ENCODE measurements around the gene TXNDC2. TPM values are rescaled to one million over a fixed set of nuclear protein-coding genes. Genes with fewer than 3 reads are reported as not detected.
A peak's percentile ranks its signal among the peaks of the same experiment; 100 is the strongest.

Gene TXNDC2
- total RNA-seq, result under 1 TPM in 1 of 2 donors, not detected in 1; 0.18 TPM
- long read RNA-seq, result 0 reads

GRCh38 chr18:9885170-9886004, at the start of gene TXNDC2:
Gene TXNDC2 (plus strand): TSS chr18:9885973. CDS start chr18:9886681, 708 bp downstream.
- ATAC-seq (no peak), DNase-seq (no peak)
- intact Hi-C loops (cut with DNase I), result no loop called here

DNA sequence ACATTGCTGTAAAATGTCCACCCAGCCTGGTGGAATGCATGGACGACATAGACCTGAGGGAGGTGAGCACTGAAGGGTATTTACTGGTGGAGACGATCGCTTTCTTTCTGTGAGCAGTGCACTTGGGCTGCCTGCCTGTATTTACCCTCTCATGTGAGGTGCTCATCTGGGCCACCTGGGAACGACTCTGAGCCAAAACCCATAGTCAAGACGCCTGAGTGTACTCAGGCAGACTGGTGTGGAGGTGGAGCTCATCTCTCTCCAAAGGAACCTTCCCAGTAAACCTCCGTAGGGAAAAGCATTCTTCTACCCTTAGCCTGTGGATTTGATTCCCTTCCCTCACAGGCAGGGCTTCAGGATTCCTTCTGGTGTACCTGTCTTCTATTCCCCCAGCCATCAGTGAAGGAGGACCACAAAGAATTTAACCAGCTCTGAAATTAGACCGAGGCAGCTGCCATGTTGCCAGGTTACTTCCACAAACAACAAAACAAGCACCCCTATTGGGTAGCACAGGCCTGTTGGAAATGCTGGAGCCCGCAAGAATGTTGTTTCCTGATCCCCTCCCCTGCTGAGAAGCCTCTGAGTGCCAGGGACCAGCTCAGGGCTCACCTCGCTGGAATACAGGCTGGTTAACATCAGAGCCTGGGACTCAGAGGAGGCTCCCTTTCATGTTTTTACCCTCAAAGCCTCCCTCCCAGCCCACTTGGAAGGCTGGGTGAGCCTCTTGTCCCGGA, 47.5 kb upstream of the TXNDC2 start:
- intact Hi-C loops (cut with DNase I), result no loop called here
- DNase-seq (no peak), ATAC-seq (peak; percentile 52 to 86)

- ATAC-seq (no peak), DNase-seq (no peak)
- intact Hi-C loops (cut with DNase I), result no loop called here
These were observed 46.6 kb upstream of the TXNDC2 start for GRCh38 chr18:9839211-9839610.

DNA sequence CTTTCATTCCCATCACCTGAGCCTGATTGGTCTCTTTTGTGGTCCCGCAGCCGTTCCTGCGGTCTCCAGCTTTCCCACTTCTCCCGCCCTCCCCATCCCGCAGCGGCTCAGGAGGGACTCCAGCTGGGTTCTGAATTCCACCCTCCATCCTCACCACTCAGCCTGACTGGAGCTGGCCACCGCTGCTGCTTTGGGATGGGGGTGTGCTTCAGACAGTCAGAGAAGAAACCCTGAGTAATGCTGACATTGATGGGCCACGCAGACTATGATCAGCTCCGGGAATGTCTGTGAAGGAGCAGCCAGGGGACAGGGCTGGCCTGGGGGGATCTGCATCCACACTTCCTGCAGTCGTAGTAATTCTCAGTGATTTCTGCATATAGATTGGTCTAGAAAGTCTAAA, 45.9 kb upstream of the TXNDC2 start:
- DNase-seq (no peak), ATAC-seq (no peak)
- intact Hi-C loops (cut with DNase I), result loop anchor here in 1 of 2 donors (5.0 kb wide), 1 partner anchor 33 kb away; no protein-coding TSS in a partner anchor

DNA sequence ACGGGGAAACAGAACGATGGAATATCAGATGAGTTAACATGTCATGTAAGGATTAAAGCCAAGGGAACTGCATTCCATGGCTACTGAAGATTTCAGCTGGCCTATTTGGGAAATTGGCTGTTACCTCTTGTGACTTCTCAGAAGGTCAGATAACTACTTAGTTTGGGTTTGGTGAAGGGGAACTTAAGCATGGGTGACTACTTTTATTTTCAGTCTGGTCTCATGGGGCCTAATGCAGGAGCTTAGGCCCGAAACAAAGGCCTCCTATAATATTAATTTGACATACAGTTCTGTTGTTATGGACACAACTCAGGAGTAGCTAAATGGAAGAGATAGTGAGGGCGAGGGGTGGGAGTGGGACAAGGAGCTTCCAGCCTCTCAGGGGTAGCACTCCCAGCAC, 44.0 kb upstream of the TXNDC2 start:
- ATAC-seq, result no peak
- intact Hi-C loops (cut with DNase I), result loop anchor here in 1 of 2 donors (5.0 kb wide), 1 partner anchor 34 kb away; no protein-coding TSS in a partner anchor
- no peak for DNase-seq

GRCh38 chr18:9842448-9842847, 43.3 kb upstream of the TXNDC2 start:
- DNase-seq (no peak), ATAC-seq (no peak)
- intact Hi-C loops (cut with DNase I), result loop anchor here in 1 of 2 donors (5.0 kb wide), 1 partner anchor 35 kb away; no protein-coding TSS in a partner anchor

GRCh38 chr18:9845256-9845655, 40.5 kb upstream of the TXNDC2 start:
- ATAC-seq (no peak), DNase-seq (no peak)
- intact Hi-C loops (cut with DNase I), result no loop called here

DNA sequence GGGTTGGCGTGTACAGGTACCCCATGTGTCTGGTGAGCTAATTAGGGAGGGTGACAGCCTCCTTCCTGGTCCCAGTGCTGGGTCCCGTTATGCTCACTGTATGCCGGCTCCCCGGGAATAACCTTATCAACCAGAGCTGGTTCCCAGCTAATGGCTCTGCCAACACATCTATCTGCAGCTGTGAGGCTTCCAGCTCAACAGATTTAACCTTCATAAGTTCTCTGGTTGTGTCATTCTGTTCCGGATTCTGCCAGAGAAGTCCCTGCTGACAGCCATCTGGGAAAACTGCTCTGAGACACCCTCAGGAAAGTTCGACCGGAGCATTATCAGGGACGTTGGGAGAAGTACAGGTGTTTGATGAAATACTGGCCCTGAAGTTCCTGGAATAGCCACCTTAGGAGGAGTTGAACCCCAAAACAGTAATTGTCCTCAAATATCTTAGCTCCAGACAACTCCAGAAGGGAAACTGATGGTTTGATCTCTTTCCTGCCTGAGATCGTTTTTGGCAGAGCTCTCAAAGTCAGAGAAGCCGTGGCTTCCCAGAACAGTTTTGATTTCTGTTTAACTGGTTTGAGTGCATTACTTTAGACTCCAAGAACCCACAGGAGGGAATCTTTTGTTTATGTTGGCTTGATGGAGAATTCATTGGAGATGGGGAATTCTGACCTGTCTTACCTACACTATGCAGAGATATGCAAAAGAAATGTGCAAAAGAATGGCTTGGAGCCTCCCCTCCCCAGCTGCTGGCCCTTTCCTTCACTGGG, 39.4 kb upstream of the TXNDC2 start:
- ATAC-seq (peak; percentile 69 to 72), DNase-seq (no peak)
- intact Hi-C loops (cut with DNase I), result no loop called here

DNA sequence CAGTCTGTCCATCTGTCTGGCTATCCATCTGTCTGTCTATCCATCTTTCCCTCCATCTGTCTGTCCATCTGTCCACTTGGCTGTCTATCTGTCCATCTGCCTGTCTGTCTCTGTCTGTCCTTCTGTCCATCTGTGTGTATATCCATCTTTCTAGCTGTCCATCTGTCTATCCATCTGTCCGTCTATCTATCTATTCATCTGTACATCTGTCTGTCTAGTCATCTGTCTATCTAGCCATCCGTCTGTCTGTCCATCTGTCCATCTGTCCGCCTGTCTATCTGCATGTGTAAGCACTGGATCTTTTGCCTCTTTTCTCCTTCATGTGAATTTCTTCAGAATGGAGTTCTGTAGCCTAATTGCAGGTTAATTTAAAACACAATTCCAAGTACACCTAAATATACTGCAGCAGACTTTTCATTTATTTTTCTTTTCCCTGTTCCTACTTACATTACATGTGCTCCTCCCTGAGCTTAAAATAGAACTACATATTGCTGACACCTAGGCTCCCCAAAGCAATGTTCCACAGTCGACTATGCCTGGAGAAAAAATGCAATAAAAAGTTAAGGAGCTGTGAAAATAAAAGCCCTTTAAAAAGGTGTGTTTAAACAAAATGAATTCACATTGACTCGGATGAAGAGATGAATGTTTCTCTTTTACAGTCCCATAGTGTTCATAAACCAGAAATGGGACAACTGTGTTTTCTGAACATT, 37.4 kb upstream of the TXNDC2 start:
- intact Hi-C loops (cut with DNase I), result no loop called here
- ATAC-seq (no peak), DNase-seq (no peak)

DNA sequence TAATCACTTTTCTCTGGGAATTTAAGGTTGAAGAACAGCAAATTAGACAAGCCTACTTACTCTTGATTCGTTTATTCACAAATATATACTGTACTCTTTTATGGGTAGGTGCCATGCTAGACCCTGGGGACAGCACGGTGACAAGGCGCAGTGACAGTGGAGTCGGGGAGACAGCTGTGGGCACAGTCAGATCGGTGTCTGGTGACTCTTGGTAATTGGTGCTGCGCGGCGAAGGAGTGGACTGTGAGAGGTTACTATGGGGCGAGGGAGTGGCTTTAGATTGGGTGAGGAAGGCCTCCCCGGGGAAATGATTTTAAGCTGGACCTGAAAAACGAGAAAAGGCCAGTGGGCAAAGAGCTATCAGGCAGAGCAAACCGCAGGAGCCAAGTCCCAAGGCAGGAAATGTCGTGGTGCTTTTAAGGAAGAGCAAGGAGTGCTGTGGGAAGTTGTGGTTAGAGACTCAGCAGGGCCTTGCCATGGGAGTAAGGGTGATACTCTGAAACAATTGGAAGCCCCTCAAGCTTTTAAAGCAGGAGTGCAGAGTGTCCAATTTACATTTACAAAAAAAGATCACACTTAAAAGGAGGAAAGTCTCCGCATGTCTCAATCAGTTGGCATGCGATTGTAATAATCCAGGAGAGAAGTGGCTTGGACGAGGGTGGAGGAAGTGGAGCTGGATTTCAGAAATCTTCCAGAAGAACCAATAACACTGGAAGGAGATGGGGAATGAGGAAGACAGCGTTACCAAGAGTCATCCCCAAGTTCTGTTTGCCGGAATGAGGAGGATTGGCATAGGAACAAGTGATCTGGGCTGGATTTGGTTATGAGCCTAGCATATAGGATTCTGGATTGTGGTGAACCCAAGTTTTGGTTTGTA, 36.1 kb upstream of the TXNDC2 start:
- ATAC-seq (peak; percentile 76 to 87), DNase-seq (peak; percentile 52)
- intact Hi-C loops (cut with DNase I), result no loop called here

DNA sequence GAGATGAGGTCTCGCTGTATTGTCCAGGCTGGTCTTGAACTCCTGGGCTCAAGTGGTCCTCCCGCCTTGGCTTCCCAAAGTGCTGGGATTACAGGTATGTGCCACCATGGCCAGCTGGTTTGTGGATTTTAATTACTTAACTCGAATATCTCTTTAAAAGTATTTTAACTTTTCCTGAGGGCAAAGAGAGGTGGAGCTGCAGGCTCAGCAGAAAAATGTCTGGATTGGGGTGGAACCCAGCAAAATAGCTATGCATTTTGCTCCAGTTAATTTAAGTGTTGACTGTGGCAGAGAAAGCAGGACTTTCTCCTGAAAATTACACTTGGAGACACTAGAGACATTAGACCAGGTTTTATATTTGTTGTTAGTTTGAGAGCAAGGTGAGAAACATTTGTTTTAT, 35.5 kb upstream of the TXNDC2 start:
- intact Hi-C loops (cut with DNase I), result no loop called here
- DNase-seq (no peak), ATAC-seq (no peak)

- DNase-seq (no peak), ATAC-seq (no peak)
- intact Hi-C loops (cut with DNase I), result no loop called here
These were observed 34.3 kb upstream of the TXNDC2 start for GRCh38 chr18:9851511-9851910.

GRCh38 chr18:9852266-9853081, 33.3 kb upstream of the TXNDC2 start:
- intact Hi-C loops (cut with DNase I), result no loop called here
- no peak for ATAC-seq

DNA sequence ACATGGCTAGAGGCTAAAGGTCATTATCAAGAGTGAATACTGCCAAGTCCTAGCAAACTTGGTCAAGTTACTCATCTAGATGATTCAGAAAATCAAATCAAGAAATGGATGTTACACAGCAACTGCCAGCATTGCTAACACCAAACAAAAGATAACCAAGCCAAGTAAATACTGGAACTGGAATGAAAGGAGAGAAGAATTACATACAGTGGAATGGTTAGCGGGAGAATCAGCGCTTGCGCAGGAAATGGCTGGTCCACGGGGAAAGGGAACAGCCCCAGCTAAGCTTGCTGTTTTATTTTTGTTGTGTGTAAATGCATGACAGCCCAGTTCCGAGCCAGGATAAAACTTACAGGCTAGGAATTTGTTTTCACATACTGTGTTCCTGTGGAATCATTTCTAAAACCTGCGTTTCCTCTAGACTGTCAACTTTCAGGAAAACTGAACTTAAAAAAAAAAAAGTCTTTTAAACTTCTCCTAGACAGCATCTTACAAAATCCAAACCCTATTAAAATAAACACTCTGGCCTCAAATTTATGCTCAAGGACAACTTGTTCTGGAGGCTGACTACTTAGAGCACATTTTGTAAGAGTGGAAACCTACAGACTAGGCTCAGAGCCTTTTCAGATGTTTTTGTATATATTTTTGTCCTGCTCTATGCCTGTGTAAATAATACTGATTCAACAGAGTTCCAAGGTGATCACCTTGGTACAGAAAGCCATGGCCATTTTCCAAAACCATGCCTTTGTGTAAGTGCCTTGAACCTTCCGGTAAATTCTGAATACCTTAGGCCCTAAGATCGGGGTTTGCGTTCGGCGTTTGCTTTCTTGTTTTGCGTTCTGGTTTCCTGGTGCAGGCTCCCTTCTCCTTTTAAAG, 30.7 kb upstream of the TXNDC2 start:
- intact Hi-C loops (cut with DNase I), result no loop called here
- no peak for ATAC-seq
- DNase-seq, result no peak

More at GRCh38 chr18:9852266-9853081, 33.3 kb upstream of the TXNDC2 start:
- no peak for DNase-seq

- intact Hi-C loops (cut with DNase I), result no loop called here
- no peak for ATAC-seq
- DNase-seq, result no peak
These were observed 30.1 kb upstream of the TXNDC2 start for GRCh38 chr18:9855681-9856080.

DNA sequence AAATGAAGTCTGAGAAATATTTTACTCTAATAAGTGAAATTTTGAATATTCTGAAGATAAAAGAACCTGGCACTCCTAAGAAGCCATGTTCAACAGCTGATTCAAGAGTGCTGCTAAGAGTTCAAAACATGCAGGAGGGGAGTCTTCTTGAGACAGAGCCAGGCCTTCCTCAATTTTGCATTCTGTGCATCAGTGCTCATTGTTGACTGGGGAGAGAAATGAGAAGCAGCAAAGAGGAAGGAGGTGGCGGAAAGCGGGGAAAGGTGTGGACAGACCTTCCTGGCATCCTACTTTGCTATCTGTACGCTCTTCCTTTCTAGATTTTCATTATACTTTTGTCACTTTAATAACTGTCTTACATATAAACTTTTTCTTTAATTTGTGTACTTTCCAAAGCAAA, 29.7 kb upstream of the TXNDC2 start:
- DNase-seq, result no peak
- no peak for ATAC-seq
- intact Hi-C loops (cut with DNase I), result no loop called here
